GM21526 (cell line): ENCODE results near the gene ZFAND6.

Experiments used
- ATAC-seq: cut with Tn5 transposase; IDR thresholded peaks from one replicate; pipeline ENCODE4 v1.9.1; 2021; ENCODE audit warnings: moderate library complexity; ENCODE audit not compliant: unreplicated experiment, low FRiP score

The ZFAND6 gene

DNA sequence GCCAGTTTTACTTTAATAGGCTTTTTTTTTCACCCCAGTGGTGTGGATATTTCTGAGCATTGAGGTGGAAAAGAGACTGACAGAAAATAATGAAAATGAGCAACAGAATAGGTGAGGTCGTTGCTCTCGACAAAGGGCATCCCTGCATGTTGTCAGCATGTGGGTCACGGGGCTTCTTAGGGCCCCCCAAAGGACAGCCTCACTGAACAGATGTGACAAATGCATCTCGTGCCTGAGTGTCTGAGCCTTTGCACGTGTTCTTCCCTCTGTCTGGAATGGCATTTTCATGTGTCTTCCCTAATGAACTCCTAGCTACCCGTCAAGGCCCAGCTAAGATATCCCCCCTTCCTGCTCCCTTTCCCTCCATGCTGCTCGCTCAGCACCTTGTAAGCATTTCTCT is 125.1 kb downstream of the ZFAND6 start:
- no peak for ATAC-seq

DNA sequence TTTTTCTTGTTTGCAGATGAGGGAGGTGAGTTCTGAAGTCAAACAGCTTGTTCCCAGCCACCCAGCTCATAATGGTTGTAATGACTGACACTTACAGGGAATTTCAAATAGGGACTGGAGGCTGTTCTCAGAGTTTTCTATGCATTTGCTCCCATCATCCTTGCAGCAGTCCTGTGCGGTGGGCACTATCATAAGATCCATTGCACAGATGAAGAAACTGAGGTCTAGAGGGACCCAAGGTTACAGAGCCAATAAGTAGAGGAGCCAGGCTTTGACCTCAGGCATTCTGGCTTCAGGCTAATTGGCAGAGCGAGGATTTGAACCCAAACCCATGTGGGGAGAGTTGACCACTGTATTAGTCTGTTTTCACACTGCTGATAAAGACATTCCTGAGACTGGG is 125.7 kb downstream of the ZFAND6 start:
- ATAC-seq = no peak

DNA sequence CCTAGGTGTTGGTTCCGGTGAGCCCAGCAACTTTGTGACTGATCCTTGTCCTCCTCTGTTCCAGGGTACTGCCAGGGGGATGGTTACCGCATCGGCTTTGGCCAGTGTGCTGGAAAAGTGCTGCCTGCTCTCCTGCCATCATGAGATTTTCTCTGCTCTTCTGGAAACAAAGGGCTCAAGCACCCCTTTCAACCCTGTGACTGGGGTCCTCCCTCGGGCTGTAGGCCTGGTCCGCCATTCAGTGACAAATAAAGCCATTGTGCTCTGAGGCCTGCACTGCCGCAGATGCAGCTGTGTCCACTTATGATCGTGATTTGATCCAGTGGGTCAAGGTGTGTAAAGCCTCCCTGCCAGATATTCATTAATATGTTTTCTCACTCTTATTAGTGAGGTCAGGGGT is 126.6 kb downstream of the ZFAND6 start:
- ATAC-seq = no peak

DNA sequence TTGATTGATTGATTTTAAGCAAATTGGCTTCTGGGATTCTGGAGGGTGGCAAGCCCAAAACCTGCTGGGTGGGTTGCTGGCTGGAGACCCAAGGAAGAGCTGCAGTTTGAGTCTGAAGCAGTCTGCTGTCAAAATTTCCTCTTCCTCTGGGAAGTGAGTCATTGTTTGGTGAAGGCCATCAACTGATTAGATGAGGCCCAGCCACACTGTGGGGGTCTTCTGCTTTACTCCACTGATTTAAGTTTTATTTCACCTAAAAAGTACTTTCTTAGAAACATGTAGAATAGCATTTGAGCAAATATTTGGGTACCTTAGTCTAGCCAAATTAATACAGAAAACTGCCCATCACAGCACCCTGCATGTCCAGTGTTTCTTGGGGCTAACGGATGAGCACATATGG is 127.1 kb downstream of the ZFAND6 start:
- no peak for ATAC-seq
